GM12891 (cell line): ENCODE data around the gene SEC31A.

Source experiments
- DNase-seq: peaks from one replicate; pipeline ENCODE4 v3.0.0; 2011; ENCODE audit warnings: low spot score; ENCODE audit not compliant: insufficient read length
- FAIRE-seq: peaks from 2 replicates; lab custom pipeline; 2011; peaks lifted over from hg19 to GRCh38; lab: Jason Lieb, UNC
- PAX5 ChIP-seq: IDR thresholded peaks from 2 replicates; pipeline ENCODE4 v1.6.1; 2011; ENCODE audit warnings: low read length, moderate library complexity, mild to moderate bottlenecking; ENCODE audit not compliant: insufficient read depth, severe bottlenecking
- POLR2A ChIP-seq: IDR thresholded peaks from 2 replicates; pipeline ENCODE4 v1.6.1; 2011; ENCODE audit warnings: low read depth, low read length, control low read depth
- POLR2AphosphoS5 ChIP-seq: IDR thresholded peaks from 2 replicates; pipeline ENCODE4 v1.6.1; 2011; ENCODE audit warnings: low read depth, low read length, control low read depth
- POU2F2 ChIP-seq: IDR thresholded peaks from 2 replicates; pipeline ENCODE4 v1.6.1; 2011; ENCODE audit warnings: low read depth, mild to moderate bottlenecking, control low read depth, low read length, moderate library complexity
- SPI1 ChIP-seq: IDR thresholded peaks from 2 replicates; pipeline ENCODE4 v1.6.1; 2011; ENCODE audit warnings: low read depth, low read length, control low read depth
- TAF1 ChIP-seq: IDR thresholded peaks from 2 replicates; pipeline ENCODE4 v1.6.1; 2011; ENCODE audit warnings: low read depth, low read length, control low read depth

Gene SEC31A

DNA sequence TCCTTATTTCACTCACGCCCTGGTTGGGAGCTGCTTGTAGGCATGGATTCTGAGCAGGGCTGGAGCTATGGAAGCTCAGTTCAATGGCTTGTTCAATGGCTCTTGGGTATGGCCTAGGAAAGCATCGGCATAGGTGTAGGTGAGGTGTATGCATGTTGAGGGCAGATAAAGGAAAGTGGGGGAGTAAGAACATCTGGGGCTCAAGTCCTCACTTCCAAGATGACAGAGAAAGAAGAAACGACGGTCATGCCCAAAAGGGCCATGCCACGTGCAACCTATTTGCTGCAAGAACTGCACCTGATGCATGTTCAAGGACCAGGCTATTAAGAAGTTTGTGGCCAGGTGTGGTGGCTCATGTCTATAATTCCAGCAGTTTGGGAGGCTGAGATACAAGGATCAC lies 115.7 kb downstream of the SEC31A start:
- no peak for DNase-seq
- no peak for TF ChIP-seq POU2F2
- FAIRE-seq = no peak

DNA sequence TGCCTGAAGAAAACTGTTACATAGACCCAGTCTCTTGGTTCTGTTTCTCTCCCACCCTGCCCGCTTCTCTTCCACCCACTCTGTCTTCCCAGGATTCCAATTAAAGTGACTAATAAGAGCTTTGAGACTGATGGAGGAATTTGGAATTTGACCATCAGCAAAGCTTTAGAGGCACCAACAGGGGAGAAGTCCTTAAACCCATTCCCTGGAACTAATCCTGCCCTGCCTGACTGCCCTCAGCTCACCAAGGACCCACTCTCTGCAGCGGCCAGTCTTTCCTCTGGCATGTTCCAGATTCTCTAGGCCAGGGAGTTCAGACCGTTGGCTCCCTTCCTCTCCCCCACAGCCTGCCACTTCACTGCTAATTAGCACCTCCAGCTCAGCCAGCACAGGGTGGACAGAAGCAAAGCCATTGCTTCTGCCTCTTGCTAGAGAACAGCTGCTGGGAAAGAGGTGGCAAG lies 116.2 kb downstream of the SEC31A start:
- no peak for DNase-seq
- no peak for FAIRE-seq
- TF ChIP-seq POLR2A (no peak), POU2F2 (no peak), PAX5 (no peak), TAF1 (no peak), SPI1 (no peak), POLR2AphosphoS5 (no peak)

DNA sequence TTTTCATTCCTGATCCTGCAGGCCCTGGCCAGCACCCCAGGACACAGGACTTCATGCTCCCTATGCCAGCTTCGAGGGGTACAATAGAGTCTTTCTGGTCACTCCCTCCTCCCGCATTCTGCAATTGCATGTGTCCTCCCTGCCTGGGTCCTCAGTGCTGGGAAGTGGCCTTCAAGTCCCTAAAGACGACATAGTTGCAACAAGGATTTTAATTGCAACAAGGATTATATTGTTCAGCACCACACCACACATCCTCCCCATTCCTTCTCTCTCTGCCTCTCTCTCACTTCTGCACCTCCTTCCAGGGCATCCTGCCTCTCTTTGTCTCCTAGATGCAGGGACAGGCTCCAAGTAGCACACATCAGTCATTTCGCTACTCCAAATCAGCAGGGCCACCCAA lies 117.9 kb downstream of the SEC31A start:
- DNase-seq (no peak), FAIRE-seq (no peak)
- TF ChIP-seq TAF1 (no peak), POU2F2 (no peak), PAX5 (no peak), SPI1 (no peak), POLR2A (no peak), POLR2AphosphoS5 (no peak)

DNA sequence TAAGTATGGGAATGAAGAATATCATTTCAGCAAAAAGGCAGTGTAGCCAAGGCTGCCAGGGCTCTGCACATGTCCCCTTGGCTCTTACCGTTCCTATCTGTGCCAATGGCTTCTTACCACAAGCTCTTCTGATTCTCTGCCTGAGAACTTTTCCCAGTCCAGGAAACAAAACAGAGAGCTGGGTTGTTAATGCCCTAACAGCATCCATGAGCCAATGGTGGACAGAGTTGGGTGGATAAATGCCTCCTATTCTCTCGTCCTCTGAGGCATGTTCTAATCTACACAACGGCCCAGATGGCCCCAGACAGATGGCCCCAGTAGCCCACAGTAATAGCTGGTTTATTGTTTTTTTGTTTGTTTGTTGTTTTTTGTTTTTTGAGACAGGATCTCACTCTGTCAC lies 120.3 kb downstream of the SEC31A start:
- no peak for DNase-seq
- FAIRE-seq = no peak
- TF ChIP-seq POLR2A (no peak), SPI1 (no peak), TAF1 (no peak), POU2F2 (no peak), PAX5 (no peak), POLR2AphosphoS5 (no peak)
